GM18526 (cell line): Measurements from ENCODE around the gene MAP3K14.

Source experiments
- POLR2A ChIP-seq: IDR thresholded peaks from 3 replicates; pipeline ENCODE4 v1.6.1; 2011; ENCODE audit not compliant: insufficient read length; ENCODE audit errors: extremely low read depth

Gene MAP3K14

DNA sequence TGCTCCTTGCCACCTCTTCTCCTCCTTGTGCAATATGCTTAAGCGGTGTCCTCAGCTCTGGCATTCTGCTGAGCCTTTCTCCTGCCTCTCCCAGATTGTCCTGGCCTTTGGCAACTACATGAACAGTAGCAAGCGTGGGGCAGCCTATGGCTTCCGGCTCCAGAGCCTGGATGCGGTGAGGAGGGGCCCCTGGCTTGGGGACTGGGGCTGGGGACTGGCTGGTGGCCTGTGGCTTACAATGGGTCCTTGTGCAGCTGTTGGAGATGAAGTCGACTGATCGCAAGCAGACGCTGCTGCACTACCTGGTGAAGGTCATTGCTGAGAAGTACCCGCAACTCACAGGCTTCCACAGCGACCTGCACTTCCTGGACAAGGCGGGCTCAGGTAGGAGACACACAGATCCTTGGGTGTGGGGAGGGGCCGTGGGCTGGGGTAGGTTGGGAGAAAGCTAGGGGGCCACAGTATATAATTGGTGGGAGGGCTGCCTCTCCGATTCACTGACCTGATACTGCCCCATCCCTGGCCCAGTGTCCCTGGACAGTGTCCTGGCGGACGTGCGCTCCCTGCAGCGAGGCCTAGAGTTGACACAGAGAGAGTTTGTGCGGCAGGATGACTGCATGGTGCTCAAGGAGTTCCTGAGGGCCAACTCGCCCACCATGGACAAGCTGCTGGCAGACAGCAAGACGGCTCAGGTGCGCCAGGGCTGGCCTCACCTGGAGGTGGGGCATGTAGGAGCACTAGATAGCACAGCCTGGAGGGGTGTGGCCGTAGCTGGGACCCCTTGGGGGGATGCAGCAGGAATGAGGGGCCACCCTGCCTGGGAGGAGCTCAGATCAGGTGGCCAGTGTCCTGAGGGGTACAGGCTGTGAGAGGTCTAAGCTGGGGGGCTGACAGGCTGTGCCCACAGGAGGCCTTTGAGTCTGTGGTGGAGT is 71.8 kb downstream of the MAP3K14 start:
- no peak for TF ChIP-seq POLR2A

DNA sequence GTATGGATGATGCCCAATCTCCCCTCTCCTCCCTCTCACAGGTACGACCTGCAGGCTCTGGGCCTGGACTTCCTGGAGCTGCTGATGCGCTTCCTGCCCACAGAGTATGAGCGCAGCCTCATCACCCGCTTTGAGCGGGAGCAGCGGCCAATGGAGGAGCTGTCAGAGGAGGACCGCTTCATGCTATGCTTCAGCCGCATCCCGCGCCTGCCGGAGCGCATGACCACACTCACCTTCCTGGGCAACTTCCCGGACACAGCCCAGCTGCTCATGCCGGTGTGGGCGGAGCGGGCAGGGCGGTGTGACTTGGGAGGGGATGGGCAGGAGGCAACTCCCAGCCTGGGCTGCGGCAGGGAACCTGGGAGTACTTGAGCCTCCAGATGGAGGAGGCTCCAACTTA is 73.1 kb downstream of the MAP3K14 start:
- no peak for TF ChIP-seq POLR2A

DNA sequence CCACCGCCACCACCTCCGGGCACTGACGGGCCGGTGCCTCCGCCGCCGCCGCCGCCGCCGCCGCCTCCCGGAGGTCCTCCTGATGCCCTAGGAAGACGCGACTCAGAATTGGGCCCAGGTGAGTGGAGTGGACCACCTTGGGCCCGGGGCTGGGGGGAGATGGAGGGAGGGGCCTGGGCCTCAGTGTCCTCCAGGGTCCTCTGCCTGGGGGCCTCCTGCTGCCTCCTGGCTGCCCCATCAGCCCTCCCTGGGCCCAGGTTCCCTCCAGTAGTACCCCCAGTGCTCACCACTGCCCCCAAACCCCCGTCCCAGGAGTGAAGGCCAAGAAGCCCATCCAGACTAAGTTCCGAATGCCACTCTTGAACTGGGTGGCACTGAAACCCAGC is 74.8 kb downstream of the MAP3K14 start:
- TF ChIP-seq POLR2A = no peak

DNA sequence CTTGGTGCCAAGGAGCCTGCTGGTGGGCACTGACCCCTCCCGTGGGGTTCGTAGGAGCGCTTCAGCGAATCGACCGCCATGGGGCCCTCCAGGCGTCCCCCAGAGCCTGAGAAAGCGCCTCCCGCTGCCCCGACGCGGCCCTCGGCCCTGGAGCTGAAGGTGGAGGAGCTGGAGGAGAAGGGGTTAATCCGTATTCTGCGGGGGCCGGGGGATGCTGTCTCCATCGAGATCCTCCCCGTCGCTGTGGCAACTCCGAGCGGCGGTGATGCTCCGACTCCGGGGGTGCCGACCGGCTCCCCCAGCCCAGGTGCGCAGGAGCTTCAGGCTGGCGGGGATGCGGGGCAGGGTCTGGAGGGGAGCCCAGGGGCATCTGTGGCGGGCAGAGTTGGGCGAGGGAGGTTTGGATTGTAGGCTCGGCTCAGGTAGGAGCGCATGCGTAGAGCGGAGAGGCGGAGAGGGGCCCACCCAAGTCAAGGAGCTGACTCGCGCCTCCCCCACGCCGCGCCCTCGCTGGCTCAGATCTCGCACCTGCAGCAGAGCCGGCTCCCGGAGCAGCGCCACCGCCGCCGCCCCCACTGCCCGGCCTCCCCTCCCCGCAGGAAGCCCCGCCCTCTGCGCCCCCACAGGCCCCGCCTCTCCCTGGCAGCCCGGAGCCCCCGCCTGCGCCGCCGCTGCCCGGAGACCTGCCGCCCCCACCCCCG is 75.3 kb downstream of the MAP3K14 start:
- TF ChIP-seq POLR2A = no peak

DNA sequence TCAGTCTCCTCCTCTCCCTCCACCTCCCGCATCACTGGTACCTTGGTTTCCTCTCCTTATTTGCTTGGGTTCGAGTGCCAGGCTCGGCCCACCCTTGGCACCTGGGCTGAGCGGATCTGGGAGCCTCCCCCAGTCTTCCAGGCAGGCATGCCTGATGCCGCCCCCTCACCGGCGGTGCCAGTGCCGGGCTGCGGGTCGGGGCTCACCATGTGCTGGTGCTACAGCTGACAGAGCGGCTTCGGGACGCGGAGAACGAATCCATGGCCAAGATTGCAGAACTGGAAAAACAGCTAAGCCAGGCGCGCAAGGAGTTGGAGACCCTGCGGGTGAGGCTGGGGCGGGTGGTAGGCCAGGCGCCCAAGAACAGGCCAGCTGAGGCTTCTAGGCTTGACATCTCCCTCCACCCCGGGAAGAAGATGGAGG is 75.9 kb downstream of the MAP3K14 start:
- no peak for TF ChIP-seq POLR2A

DNA sequence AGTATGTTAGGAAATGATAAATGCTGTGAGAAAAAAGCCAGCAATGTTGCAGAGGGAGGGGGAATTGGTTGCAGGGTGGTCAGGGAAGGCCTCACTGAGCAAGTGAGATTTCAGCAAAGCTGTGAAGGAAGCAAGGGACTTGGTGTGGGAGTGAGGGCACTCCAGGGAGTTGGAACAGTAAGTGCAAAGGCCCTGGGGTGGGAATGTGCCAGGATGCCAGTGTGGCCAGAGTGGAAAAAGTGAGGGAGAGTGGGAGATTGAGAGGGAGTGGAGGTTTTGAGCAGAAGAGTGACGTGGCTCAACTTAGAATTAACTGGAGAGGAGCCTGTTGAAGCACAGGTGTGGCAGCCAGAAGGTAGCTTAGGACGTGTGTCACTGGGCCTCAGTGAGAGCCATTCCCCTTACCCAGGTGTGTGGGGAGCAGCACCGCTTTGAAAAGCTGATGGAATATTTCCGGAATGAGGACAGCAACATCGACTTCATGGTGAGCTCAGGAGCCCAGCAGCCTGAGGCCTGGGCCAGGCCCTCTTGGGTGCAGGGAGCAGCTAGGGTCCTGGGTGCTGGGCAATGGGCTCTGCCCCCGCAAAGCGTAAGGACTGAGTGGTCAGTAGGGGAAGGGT is 78.6 kb downstream of the MAP3K14 start:
- TF ChIP-seq POLR2A = no peak

DNA sequence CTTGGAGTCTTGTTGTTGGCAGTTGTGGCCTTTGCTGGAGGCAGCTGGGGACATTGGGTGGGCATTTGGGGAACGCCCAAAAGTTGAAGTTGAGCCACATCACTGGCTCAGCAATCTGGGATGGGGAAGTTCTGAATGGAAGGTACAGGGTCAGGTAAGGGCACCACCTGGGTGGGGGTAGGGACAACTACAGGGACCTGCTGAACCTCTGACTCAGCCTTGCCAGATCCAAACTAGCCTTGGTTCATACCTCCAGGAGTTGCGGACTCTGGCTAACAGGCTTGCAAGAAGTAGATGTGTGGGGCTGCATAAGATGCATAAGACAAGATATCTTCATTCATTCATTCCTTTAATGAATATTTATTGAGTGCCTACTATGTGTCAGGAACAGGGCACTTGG is 79.1 kb downstream of the MAP3K14 start:
- TF ChIP-seq POLR2A = no peak

DNA sequence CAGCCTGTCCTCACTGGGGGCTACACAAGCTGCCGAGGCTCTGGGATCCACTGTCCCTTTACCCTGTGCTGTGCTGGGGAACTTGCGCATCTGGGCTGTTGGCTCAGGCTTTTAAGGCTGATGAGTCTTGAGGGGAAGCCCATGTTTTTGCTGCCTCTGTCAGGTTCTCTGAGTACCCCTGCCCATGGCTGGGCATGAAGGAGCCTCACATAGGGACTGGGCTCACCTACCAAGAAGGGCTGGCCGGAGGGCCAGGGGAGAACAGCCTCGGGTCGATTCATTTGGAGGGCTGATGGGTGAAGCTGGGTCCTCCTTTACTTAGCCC is 80.6 kb downstream of the MAP3K14 start:
- TF ChIP-seq POLR2A = no peak

DNA sequence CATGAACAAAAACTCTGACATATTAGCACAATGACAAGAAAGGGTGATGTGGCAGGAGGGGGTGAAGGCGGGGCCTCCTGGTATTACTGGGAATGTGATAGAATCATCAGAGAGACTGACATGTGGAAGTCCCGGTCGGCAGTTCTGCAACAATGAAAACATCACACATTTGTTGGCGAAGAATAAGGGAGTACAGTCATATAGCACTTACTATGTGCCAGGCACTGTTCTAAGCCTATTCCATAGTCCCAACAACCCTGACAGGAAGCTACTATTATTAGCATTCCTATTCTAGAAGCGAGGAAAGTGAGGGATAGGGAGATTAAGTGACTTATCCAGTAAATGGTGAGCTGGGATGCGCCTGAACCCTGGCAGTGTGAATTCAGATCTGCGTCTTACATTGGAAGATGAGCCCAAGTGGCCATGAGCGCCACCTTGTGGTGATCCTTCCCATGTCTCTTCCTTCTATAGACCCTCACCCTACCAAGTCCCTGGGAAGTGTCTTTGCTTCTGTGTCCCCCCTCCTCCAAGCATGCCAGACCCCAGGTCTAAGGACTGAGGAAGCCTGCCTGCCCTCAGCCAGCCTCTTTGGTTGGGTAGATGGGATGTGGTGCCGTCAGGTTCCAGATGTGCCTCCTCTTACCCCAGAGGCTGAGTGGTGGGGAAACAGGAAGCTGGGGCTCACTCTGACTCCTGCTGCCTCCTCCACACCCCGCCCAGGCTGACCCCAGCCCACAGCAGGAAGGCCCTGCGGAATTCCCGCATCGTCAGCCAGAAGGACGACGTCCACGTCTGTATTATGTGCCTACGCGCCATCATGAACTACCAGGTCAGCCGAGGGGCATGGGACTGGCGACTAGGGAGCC is 81.2 kb downstream of the MAP3K14 start:
- no peak for TF ChIP-seq POLR2A

DNA sequence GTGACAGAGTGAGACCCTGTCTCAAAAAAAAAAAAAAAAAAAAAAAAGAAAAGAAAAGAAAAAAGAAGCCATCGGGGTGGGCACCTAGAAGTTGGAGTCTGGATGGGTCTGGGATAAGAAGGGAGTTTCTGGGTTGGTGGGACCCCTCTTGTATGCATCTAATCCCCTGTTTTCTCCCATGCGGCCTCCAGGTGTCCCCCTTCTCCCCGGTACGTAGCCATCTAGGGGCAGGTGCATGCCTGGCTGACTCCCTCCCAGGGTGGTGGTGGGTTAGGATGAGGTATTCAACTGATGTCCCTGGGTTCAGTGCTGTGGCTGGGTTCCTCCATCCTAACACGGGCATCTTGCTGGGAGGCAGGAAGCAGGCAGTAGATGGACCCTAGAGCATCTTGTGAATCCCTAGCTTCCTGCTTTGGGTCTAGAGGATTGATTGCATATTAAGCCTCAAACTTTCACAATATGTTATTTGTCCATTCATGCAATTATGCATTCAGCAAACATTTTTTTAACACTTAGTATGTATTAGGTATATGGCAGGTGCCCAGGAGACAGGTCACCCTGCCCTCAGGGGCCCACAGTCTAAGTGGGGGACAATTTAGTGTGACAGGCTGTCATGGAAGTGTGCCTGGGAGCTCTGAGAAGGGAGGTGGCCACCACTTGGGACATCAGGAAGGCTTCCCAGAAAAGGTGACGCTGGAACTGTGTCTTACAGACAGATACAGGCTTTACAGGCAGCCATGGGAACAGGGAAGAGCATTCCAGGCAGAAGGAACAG is 82.0 kb downstream of the MAP3K14 start:
- TF ChIP-seq POLR2A = no peak

DNA sequence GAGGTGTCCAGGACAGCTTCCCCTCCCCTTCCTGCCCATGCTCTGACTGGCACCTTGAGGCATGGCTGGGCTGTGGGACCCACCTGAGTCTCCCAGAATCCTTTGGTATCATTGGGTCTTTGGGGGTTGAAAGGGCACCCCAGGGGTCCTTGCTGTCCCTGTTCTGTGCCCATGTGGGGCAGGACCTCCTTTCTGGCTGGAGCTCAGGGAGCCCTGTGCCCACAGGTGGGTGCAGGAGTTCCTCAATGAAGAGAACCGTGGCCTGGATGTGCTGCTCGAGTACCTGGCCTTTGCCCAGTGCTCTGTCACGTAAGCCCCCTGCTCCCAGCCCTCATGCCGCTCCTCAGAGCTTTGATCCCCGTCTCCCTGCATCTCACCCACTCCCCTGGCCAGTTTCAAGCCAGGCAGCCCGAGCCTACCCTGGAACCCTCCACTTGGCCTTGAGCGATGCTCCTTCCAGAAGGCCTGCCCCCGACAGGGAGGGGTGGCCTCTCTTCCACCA is 83.3 kb downstream of the MAP3K14 start:
- TF ChIP-seq POLR2A = no peak

DNA sequence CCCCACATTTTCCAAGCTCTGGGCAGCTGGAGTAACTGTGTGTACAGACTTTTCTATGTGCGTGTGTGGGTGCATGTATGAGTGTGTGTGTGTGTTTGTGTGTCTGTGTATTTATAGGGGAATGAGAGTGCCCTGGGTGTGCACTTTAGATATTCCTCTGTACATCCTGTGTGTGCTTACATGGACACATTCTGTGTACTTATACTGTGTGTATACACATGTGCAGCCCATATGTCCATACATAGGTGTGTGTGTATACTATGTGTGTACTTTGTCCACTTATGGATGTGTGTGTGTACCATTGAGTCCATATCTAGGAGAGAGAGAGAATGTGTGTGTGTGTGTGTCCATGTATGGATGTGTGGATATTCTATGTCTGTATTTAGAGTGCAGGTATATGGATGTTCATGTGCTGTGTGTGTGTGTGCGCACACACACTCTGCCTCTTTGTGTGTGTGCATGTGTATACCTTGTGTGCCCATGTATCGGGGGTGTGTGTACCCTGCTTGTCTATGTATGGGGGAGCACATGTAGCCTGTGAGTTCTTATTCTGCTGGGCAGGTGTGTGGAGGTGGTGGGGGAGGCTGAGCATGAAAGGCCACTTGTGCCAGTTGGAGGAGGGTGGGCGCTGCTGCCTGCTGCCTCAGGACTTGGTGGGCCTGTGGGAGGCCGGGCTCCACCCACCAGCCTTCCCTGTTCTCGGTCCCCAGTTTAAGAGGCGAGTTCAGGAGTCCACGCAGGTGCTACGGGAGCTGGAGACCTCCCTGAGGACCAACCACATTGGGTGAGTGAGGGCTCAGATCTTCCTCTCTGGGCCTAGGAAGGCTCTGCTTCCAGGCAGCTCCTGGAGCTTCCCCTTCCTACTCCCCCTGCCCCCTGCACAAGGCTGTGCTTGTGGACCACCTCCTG is 84.1 kb downstream of the MAP3K14 start:
- no peak for TF ChIP-seq POLR2A

DNA sequence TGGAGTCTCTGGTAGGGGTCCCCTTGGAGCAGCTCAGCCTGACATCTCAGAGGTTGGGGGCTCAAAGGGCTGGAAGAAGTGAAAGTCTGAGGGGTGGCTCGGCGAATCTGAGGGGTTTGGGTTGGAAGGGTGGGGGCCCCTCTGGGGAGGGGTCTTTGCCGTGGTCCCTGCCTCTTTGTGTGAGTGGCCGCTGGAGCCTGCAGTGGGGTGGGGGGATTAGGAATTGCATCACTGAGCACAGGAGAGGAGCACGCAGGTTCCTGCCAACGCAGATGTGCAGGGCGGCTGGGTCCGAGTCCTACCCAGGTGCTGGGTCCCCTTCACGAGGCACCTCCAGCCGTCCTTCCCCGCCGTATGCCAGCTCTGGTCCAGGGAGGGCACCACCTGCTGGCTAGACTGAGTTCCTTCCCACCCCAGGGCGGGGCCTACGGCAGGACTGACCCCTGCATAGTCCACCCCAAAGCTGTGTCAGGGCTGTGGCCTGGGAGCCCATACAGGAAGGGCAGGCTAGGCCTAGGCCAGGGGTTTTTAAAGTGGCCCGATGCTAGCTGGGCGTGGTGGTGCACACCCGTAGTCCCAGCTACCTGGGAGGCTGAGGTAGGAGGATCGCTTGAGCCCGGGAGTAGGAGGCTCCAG is 85.2 kb downstream of the MAP3K14 start:
- TF ChIP-seq POLR2A = no peak
